Fibroblast of skin of right biceps (primary cell): ENCODE measurements around the gene TEPSIN.

ENCODE experiments used
- DNase-seq: peaks from one replicate; pipeline ENCODE4 v3.0.0-alpha.2; 2013

TEPSIN gene

DNA sequence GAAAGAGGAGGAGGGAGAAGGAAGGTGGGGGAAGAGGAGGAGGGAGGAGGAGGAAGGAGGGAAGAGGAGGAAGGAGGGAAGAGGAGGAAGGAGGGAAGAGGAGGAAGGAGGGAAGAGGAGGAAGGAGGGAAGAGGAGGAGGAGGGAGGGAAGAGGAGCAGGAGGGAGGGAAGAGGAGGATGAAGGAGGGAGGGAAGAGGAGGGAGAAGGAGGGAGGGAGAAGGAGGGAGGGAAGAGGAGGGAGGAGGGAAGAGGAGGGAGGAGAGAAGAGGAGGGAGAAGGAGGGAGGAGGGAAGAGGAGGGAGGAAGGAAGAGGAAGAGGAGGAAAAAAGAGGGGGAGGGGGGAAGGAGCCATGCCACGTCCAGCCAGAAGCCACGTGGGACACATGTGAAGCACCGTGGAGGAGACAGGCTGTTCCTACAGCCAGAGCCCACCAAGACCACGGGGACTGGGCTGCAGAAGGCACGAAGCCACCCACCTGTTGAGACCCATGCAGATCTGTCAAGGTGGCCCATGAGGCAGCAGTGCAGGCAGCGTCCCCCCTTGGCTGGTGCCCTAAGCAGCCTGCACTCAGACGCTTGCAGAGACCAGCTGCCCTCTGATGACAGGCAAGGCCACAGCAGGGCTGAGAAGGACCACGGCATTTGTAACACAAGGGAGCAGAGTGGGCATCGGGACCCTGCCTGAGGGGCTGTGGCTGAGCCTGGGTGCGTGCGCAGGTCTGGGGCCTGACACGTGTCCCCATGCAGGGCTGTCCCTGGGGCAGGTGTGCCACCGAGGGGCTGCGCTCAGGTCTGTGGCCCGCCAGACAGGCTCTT, 10.6 kb upstream of the TEPSIN start:
- no peak for DNase-seq

DNA sequence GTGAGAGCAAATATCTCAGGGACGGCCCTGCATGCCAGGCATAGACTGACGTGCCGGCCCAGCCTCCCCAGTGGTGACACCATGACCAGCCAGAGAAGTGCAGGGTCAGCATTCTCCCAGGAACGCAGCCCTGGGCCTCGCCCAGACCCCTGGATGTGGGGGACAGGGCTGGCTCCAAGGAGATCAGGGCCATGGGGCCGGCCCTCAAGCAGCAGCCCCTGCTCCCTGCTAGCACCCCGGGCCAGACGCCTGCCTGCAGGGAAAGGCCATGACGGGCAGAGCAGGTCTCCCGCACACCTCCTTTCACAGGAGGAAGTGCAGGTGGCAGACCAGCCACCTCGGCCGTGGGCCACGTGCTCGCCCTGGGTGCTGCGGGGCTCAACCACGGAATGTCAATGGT, 9.8 kb upstream of the TEPSIN start:
- no peak for DNase-seq

DNA sequence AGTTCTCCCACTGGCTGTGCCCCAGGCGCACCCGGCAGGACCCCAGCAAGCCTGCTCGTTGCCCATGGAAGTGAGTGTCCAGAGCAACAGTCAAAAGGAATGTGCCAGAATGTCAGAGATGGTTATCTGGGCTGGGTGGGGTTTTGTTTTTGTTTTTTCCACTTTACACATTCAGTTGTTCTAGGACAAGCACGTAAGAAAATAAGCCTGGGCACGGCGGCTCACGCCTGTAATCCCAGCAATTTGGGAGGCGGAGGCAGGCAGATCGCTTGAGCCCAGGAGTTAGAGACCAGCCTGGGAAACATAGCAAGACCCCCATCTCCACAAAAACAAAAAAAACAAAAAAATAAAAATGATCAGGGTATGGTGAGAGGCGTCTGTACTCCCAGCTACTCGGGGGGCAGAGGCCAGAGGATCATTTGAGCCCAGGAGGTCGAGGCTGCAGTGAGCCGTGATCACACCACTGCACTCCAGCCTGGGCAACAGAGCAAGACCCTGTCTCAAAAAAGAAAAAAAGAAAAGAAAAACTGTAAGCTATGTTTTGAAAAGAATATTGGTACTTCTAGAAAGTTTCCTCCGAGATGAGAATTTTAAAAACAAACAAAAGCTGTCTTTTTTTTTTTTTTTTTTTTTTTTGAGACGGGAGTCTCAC, 8.6 kb upstream of the TEPSIN start:
- no peak for DNase-seq

DNA sequence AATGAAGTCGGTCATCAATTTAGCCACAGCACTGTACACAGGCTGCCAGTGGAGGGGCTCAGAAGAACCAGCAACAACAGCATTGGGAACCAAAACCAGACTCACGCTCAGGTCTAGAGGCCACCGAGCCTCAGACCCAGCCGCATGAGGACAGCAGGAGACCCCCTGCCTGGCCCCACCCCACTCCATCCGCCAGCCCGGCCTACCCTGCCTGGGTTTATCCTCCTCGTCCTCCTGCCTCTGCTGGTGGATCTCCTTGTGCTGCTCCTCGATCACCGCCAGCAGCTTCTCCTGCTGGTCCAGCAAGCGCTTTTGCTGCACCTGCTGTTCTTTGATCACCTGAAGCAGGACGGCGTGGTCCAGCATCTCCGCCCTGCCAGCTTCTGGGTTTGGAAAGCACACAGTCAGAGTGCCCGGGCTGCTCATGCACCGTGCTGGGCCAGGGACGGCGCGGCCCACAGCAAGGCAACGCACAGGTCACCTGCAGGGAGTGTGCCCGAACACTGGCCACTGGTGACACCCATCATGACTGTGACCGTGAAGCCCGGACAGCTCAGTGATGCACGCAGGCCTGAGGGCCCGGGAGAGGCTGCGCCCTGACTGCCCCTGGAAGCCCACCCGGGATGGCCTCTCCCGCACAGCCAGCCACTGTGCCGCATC, 8.0 kb upstream of the TEPSIN start:
- no peak for DNase-seq

DNA sequence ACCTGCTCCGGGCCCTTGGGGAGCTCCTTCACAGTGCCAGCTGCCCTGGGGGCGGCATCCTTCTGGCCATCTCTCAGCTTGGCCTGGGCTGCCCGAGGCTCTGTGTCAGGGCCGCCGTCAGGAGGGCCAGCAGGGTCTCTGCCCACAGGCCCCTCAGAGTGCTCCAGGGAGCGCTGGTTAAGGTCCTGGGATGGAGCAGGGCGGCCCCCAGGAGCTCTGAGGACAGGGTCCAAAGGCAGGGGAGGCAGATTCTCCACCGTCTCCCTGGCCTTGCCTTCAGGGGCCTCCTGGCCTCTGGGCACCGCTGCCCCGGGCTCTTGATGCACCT, 7.5 kb upstream of the TEPSIN start:
- no peak for DNase-seq

DNA sequence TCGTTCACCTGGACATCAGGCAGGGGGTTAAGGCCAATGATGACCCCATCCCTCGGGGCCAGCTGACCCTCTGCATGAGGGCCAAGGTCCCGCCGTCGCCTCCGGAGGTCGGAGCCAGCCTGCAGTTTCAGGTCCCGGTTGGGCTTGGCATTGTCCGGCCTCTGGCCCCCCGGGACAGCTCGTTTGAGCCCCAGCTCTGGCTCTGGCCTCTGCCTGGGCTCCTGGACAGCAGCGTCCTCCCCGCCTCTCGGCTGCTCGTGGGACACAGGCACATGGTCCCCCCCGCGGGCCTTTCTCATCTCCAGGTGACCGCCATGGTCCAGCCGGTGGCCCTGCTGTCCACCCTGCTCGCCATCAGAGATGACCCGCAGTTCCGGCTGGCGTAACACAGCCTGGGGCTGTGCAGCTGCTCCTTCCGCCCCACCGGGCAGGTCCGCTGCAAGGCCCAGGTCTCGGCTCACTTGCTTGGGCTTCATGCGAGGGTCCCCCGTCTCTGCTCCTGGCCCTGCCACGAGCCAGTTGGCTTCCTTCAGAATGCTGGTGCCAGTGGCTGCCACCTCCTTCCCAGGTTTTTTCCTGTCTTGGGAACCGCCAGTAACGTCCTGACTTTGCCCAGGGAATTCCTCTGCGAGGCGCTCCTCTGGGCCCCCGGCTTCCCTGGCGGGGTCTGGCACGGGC, 6.9 kb upstream of the TEPSIN start:
- no peak for DNase-seq

DNA sequence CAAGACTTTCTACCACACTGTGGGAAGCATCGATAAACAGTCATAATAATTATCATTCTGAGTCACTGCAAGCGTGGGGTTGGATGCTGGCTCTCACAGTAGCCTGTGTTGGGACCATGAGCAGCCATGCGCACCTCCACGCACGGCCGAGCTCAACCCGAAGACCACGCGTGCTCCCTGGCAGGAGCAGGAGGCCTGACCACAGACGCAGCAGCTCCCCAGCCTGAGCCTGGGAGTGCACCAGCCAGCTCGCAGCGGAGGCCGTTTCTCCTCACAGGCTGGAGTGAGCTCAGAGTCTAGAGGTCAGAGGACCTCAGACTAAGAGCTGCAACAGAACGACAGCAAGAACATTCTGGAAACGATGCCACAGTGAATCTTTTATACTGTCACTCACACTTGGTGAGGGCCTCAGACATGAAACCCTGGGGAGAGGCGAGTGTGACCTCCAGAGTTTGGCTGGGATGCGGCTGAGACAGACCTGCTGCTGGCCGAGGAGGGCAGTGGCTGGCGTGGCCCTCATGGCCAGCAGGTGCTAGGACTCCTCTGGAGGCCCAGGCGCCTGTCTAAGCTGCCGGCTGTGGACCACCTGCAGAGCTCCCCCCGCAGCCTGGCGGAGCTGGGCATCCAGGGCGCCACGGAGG, 6.3 kb upstream of the TEPSIN start:
- no peak for DNase-seq

DNA sequence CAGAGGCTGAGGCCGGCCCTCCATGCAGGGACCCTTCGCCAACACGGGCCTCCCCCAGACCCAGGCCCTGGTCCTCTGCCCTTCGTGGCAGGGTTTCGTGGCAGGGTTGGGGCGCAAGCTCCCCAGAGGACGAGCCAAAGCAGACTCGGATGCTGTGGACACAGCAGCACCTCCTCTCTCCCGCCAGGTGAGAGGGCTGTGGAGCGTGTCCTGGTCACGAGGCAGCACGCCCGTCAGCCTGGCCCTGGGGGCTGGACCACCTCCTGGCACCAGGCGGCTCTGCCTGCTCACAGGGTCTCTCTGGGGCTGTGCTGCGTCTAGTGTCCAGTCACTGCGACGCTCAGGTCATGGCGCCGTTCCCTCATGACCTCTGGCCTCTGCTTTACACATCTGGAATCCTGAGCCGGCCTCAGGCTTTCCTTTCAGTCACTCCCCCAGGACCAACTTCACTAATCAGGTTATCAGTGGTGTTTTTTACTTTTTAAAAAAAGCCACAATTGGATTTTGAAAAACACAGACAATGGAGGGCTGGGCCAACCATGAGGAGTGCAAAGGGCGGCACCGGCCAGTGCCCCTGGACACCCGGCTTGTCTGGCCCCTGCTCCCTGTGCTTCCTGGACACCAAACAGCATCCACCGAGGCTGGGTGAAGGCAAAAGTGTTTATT, 5.6 kb upstream of the TEPSIN start:
- DNase-seq, result no peak

DNA sequence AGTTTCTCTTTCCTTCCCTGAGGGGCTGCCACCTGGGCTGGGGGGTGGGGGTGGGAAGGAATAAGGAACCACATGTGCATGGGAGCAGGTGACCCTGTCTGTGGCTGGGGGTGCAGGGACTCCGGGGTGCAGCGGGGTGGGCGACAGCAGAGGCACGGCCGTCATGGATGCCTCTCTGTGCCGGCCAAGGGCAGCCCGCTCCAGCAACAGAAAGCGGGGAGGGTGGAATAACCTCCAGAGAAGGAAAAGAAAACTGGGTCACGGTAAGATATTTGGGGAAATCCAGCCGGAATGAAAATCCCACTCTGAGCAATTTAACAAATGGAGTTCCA, 4.4 kb upstream of the TEPSIN start:
- DNase-seq, result no peak

DNA sequence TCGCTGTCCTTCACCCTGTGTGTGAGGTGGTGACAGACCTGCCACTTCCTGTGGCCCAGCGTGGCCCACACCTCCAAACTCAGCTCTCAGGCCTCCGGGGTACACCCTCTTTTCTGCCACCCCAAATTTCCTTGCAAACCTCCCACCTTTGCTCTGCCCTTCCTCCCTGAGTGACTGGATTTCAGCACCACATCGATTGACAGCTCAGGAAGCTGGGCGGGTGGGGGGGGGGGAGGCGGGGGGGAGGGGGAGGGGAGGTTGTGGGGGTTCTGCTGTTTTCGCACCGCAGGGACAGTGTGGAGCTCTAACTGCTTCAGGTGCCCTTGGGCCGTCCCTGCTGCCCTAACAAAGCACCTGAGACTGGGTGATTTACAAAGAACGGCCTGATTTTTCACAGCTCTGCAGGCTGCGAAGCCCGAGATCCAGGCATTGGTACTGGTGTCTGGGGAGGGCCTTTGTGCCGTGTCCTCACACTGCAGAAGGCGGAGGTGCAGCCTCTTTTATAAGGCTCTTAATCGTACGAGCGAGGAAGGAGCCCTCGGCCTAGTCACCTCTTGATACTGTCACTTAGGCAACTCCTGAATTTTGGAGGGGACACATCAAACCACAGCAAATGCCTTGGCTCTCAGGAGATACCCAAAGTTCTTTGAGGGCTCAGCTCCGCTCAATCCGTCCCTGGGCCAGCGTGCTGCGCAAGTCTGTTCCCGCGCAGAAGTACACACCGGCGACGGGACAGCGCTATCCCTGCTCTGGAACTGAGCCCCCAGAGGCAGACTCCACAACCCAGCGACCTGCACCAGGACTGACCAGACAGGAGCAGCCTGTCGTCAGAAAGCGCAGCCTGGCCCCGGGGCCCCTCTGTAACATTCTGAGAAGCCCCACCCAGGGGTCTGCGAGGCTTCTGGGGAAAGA, 3.8 kb upstream of the TEPSIN start:
- DNase-seq, result no peak

DNA sequence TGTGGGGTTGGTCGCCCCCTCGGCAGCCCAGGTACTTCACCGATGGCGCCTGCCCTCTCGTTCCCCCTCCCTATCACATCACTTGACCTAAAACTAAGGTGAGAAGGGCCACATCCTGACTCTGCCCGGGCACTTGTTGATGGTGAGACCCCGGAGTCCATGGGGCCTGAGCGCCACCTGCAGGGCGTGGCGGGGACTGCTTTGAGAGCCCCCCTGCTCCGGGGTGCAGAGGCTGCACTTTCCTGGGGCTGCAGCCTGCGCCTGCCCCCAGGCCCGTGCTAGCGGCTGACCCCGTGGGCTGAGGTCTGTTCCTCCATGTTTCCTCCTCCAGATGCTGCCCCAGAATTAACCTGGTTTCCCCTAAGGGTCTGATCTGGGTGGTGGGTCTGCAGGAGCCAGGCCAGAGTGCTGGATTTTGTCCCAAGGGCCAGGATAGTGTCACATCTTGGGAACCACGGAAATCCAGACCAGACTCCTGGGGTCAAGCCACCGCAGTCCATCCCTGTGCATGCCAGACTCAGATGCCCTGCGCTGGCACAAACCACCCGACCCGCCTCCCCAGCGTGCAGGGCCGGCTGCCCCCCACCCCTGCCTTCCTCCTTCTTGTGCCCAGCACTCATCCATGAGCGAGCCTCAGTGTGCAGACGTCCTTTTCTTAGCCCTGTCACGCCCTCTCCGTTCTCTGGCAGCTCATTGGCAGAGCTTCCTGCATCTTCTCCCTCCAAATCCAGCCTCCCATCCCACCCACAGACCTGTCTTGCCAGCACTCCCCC, 3.0 kb upstream of the TEPSIN start:
- DNase-seq, result peak; percentile 29

DNA sequence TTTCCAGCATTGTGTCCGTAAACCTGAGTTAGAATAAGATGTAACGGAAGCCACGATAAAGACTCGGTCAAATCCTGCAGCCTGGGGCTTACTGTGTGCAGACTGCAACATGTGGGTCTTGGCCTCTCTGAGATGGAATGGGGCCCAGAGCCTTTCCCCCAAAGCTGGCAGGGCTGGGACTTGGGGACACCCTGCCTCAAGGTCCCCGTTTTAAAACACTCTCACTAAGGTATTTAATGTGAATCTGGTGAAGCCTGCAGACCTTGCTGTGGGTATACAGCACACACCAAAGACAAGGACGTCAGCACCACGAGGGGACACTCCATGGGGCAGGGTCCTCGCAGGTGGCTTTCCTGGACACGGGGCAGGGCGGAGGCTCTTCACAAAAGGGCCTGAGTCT, 2.3 kb upstream of the TEPSIN start:
- DNase-seq, result no peak

DNA sequence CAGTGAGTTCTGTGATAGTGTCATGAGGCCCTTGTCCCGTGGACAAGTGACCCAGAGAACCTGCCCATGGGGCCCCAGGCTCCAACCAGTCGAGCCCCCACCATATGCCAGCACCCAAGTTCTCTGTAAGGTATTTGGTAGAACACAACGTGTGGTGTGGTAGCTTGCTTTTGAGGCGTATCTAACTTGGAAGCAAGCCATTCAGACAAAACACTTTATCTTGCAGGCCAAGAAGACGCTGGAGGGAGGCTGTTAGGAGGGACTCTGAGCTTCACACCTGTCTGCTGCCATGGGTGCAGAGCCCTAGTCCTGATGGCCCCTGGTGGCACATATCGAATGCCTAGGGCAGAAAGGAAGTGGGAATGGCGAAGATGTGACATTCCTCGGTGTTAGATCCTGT, 1.9 kb upstream of the TEPSIN start:
- DNase-seq, result no peak

DNA sequence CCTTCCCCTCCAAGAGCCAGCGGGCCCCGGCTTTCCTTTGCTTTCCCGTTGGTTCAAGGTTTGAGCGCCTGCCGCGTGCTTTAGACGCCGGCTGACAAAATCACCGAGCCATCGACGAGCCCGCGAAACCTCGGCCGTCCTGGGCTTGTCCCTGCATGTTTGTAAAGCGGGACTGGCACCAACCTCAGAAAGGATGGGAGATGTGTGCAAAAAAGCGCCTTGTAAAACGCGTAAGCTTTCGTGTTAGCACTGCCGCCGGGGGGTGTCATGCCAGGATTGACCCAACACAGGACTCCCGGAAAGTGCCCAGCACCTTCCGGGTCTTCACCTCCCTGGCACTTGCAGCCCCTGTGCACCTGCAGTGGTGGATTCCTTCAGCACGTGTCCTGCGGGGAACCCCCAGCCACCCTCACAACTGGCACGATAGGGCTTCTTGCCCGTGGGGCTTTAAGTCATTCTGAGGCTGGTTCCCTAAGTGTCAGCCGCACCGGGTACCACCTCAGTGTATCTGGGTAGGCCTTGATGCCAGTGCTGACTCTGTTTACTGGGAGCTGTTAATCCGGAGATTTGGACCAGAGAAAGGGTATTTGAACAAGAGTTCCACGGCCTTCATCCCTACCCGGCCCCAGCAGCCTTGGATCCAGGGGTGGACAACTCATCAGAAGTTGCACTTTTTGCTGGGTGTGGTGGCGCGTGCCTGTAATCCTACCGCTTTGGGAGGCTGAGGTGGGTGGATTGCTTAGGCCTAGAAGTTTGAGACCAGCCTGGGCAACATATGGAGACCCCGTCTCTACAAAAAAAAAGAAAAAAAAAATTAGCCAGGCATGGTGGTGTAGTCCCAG, 1.1 kb upstream of the TEPSIN start:
- no peak for DNase-seq

DNA sequence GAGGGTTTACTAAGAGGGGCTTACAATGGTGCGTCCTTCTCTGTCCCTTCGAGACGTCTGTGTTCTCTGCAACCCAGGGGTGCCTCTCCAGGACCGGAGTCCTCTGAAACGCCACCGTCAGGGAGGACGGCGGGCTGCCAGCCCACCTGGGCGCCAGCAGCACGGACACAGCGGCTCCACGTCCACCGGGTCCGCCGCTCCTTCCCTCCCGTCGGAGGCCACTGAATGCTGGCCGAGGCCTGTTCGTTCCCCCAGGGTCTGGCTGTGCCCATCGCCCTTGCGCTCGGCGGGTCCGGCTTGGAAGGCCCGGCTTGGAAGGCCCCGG, 403 bp downstream of the TEPSIN start:
- no peak for DNase-seq

DNA sequence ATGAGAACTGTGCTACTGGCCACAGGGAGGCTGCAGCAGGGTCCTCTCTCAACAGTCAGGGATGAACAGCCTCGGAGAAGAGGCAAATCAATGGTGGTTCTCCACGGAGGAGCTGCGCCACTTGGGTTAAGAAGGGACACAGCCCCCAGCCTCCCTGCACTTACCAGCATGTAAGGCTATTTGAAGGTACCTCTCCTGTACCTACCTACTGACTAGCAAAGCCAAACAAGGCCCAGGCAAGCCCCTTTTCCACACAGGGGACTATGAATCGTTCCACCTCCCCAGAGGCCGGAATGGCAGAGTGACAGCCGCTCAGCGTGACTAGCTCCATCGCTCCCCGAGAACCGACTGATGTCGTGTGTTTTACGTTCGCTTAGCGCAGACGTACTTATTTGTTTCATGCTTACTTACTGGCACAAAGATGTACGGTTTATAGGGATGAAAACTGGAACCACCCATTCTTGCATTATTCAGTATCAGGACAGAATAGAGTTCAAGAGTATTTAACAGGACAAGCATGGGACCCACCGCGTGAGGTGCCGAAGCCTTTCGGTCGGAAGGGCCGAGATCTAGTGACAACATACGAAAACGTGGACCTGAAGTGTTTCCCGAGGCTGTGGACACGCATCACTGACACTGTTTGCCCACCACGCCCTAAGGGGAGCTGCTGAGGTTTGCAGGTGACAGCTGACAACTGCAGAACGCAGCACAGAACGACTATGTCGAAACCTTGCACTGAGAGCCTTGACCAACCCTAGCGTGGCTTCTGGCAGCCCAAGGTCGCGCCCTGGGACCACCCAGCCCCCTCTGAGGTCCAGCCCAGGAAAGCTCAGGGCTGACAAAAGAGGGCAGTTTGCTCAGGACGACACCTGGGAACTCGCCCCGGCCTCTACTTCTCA, 1.0 kb downstream of the TEPSIN start:
- DNase-seq, result no peak

DNA sequence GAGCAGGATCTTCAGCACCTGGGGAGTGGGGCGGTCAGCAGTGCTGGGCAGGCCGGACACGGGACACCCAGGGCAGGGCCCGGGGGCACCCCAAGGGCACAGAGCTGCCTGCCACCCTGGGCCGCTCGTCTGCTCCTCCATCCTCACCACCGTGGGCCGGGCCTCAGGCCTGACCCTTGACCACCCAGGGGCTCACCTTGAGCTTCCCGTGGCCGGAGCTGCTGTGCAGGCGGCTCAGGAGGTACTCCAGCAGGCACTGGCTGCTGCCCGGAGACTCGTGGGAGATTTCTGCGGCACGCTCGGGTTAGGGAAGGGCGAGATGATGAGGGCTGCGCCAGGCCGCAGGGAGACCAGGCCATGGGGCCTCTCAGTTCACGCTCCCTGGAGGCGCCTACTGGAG, 2.1 kb downstream of the TEPSIN start:
- DNase-seq, result no peak

DNA sequence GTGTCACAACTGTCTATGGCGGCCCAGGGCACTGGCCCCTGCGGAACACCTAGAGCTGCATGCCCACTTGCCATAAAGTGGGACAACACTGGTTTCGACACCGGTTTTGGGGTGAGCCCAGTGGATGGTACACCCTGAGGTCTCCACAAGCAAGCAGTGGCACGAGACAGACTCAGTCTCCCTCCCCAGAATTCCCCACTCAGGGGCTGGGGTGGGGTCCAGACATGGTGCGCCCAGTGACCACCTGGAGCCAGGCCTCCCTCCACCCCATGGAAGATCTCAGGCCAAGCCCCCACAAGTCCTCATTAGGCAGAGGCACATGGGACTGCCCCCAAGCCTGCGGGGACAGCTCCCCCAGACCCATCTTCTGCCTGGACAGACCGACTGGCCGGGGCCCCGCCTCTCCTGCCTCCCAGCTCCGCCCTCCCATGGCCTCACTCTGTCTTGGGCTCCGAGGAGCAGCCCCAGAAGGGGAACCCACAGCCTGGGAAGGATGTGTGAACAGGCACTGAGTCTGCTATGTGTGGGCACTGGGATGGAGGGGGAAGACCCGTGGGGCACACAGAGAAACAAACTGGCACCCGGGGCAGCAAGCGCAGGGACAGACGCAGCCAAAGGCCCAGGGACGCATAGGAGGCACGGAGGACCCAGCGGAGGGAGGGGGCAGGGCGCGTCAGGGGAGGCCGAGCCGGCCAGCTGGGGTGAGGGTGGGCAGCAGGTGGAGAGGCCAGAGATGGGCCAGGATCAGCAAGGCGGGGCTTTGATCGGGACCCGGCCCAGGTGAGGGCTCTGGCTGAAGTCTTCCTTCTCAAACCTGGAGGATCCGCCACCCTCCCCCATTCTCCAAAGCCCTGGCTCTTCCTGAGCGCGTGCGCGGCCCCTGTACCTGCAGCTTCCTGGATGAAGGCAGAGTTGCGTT, 2.8 kb downstream of the TEPSIN start:
- DNase-seq, result no peak
